HEK293T (cell line): ENCODE results near the gene MFSD6.

Experiments used
- BHLHE40 ChIP-seq: fragments of 450-650 bp; IDR thresholded peaks from 2 replicates; pipeline ENCODE4 v1.6.1; 2016; ENCODE audit warnings: mild to moderate bottlenecking, moderate library complexity, borderline replicate concordance
- FOXA1 ChIP-seq: fragments of 450-650 bp; IDR thresholded peaks from 2 replicates; pipeline ENCODE4 v1.6.1; 2016; ENCODE audit warnings: mild to moderate bottlenecking
- FOXM1 ChIP-seq: fragments of 450-650 bp; IDR thresholded peaks from 2 replicates; pipeline ENCODE4 v1.6.1; 2017; ENCODE audit warnings: mild to moderate bottlenecking, borderline replicate concordance
- HDGF ChIP-seq: fragments of 450-650 bp; IDR thresholded peaks from 2 replicates; pipeline ENCODE4 v1.6.1; 2017; ENCODE audit warnings: antibody characterized with exemption, borderline replicate concordance
- L3MBTL2 ChIP-seq: fragments of 450-650 bp; conservative IDR thresholded peaks from 2 replicates; pipeline ENCODE4 v1.6.1; 2016; ENCODE audit warnings: mild to moderate bottlenecking
- LEF1 ChIP-seq: fragments of 450-650 bp; IDR thresholded peaks from 2 replicates; pipeline ENCODE4 v1.6.1; 2017; ENCODE audit warnings: mild to moderate bottlenecking, borderline replicate concordance
- SP1 ChIP-seq: fragments of 450-650 bp; IDR thresholded peaks from 2 replicates; pipeline ENCODE4 v1.6.1; 2017
- SUZ12 ChIP-seq: fragments of 450-650 bp; IDR thresholded peaks from 2 replicates; pipeline ENCODE4 v1.6.1; 2016; ENCODE audit warnings: mild to moderate bottlenecking
- TARDBP ChIP-seq: fragments of 450-650 bp; IDR thresholded peaks from 2 replicates; pipeline ENCODE4 v1.6.1; 2016
- ZNF384 ChIP-seq: fragments of 450-650 bp; IDR thresholded peaks from 2 replicates; pipeline ENCODE4 v1.6.1; 2016

DNA sequence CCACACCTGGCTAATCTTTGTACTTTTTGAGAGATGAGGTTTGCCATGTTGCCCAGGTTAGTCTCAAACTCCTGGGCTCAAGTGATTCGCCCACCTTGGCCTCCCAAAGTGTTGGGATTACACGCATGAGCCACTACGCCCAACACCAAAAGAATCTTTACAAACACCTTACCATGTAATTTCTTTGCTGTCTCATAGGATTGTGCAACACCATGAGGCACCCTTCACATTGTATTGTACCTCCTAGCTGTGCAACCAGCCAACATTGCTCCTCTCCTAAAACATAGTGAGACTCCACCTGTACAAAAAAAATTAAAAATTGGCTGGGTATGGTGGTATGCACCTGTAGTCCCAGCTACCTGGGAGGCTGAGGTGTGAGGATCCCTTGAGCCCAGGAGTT is 3.1 kb upstream of the MFSD6 start:
- no peak for TF ChIP-seq FOXA1
- TF ChIP-seq TARDBP = no peak
- TF ChIP-seq BHLHE40 = no peak
- no peak for TF ChIP-seq SUZ12
- TF ChIP-seq SP1 = no peak
- no peak for TF ChIP-seq LEF1
- TF ChIP-seq FOXM1 = no peak
- no peak for TF ChIP-seq HDGF
- no peak for TF ChIP-seq ZNF384
- no peak for TF ChIP-seq L3MBTL2
